Keratinocyte (primary cell): Measurements from ENCODE around the gene PRR20A. TPM values are rescaled to one million over a fixed set of nuclear protein-coding genes. Genes with fewer than 3 reads are reported as not detected.
"Not testable (repeated sequence)": the region's sequence is repeated elsewhere in the genome, so short reads cannot be mapped to it uniquely, and the experiment has no call there.

ENCODE experiments used
- DNase-seq: peaks from one replicate; pipeline ENCODE4 v3.0.0-alpha.2; 2011; ENCODE audit warnings: low read depth, missing footprints, low spot score
- FAIRE-seq: peaks from 2 replicates; lab custom pipeline; 2011; peaks lifted over from hg19 to GRCh38; lab: Jason Lieb, UNC
- H2AFZ ChIP-seq: 2 replicates; pipeline ENCODE4 v1.6.0; 2012; ENCODE audit warnings: low read length, control low read depth, inconsistent platforms; ENCODE audit not compliant: control insufficient read depth
- H3K27ac ChIP-seq: 2 replicates; pipeline ENCODE4 v1.5.1; 2011; ENCODE audit warnings: low read length; ENCODE audit not compliant: control insufficient read depth, insufficient read depth
- H3K27me3 ChIP-seq: 3 replicates; pipeline ENCODE4 v1.6.0; 2011; ENCODE audit warnings: low read length; ENCODE audit not compliant: control insufficient read depth, insufficient read depth; ENCODE audit errors: extremely low read depth
- H3K36me3 ChIP-seq, 2 experiments: 2 replicates in 1 of 2; 3 replicates in 1 of 2; pipeline ENCODE4 v1.5.1; 2011; ENCODE audit warnings: low read length in 2 of 2, mild to moderate bottlenecking in 1 of 2; ENCODE audit not compliant: control insufficient read depth in 2 of 2, insufficient read depth in 2 of 2; ENCODE audit errors: extremely low read depth in 1 of 2
- H3K4me1 ChIP-seq: 3 replicates; pipeline ENCODE4 v1.5.1; 2011; ENCODE audit warnings: low read length; ENCODE audit not compliant: control insufficient read depth, insufficient read depth; ENCODE audit errors: extremely low read depth
- H3K4me2 ChIP-seq: 3 replicates; pipeline ENCODE4 v1.6.0; 2011; ENCODE audit warnings: low read depth, low read length; ENCODE audit not compliant: control insufficient read depth, insufficient read depth; ENCODE audit errors: extremely low read depth
- H3K4me3 ChIP-seq, 3 experiments: fragments of 200-600 bp in 1 of 3; sonication (generic) in 1 of 3; 2 replicates in 2 of 3; 3 replicates in 1 of 3; pipeline ENCODE4 v1.5.1; 2011 to 2016; ENCODE audit warnings: low read length in 3 of 3, mild to moderate bottlenecking in 3 of 3, control low read depth in 2 of 3, inconsistent platforms in 1 of 3, low read depth in 1 of 3, mixed read lengths in 1 of 3, mixed run types in 1 of 3, moderate library complexity in 1 of 3; ENCODE audit not compliant: control insufficient read depth in 2 of 3, insufficient read depth in 2 of 3; ENCODE audit errors: extremely low read depth in 1 of 3
- H3K79me2 ChIP-seq: 2 replicates; pipeline ENCODE4 v1.6.0; 2012; ENCODE audit warnings: low read length; ENCODE audit not compliant: control insufficient read depth, insufficient read depth
- H3K9ac ChIP-seq: 3 replicates; pipeline ENCODE4 v1.6.0; 2011; ENCODE audit warnings: low read length; ENCODE audit not compliant: control insufficient read depth, insufficient read depth; ENCODE audit errors: extremely low read depth
- H3K9me1 ChIP-seq: 3 replicates; pipeline ENCODE4 v1.6.0; 2011; ENCODE audit warnings: low read length; ENCODE audit not compliant: control insufficient read depth, insufficient read depth; ENCODE audit errors: extremely low read depth
- H3K9me3 ChIP-seq: 2 replicates; pipeline ENCODE4 v1.5.1; 2012; ENCODE audit warnings: low read depth, low read length; ENCODE audit not compliant: control insufficient read depth
- H4K20me1 ChIP-seq: 3 replicates; pipeline ENCODE4 v1.6.0; 2011; ENCODE audit warnings: low read length; ENCODE audit not compliant: control insufficient read depth, insufficient read depth; ENCODE audit errors: extremely low read depth
- CTCF ChIP-seq, 3 experiments: IDR thresholded peaks in 1 of 3; conservative IDR thresholded peaks in 1 of 3; optimal IDR thresholded peaks in 1 of 3; 2 replicates in 2 of 3; 3 replicates in 1 of 3; pipeline versions ENCODE3 to v1.5.1; 2011; ENCODE audit warnings: low read length in 3 of 3, mild to moderate bottlenecking in 3 of 3, moderate library complexity in 2 of 3, control low read depth in 1 of 3, inconsistent platforms in 1 of 3; ENCODE audit not compliant: insufficient read depth in 2 of 3; ENCODE audit errors: extremely low read depth in 1 of 3
- EZH2 ChIP-seq: IDR thresholded peaks from one replicate; pipeline ENCODE4 v1.6.1; 2012; ENCODE audit warnings: inconsistent platforms, mild to moderate bottlenecking, low read length, moderate library complexity
- dilution Hi-C: fragments of 300-500 bp; cut with MboI; formaldehyde crosslinking; loops from one replicate; pipeline ENCODE4 v1.7.0; 2020; ENCODE audit warnings: low sequenced_read_pairs; ENCODE audit not compliant: extremely low pct_ligation_motif_present
- polyA plus RNA-seq, 5 experiments: library from polyadenylated mRNA; depleted of rRNA in 3 of 5; stranded (reverse) in 3 of 5; stranded (forward) in 1 of 5; unstranded in 1 of 5; fragments of >200 nt; gene quantifications; 1 replicate in 1 of 5; 2 replicates in 3 of 5; 3 replicates in 1 of 5; pipeline versions ENCODE4 v1.2.1 to v1.2.3, GENCODE V29; 2011 to 2012; ENCODE audit warnings: missing spikeins in 2 of 5, low read depth in 1 of 5, low replicate concordance in 1 of 5

The PRR20A gene
- polyA plus RNA-seq, 1 donor (not counting 4 experiments of a cell fraction or from before 2014, with no cell fraction given), result not detected

- no peak overlapping the region for H2AFZ ChIP-seq
- H3K9ac ChIP-seq, result no peak overlapping the region
- no peaks in the 10 kb centered on the region for H3K36me3 ChIP-seq
- TF ChIP-seq EZH2, result no peak
- no peak for TF ChIP-seq CTCF (optimal IDR thresholded peaks at IDR 0.05 in 1 of 3, IDR thresholded peaks at IDR 0.05 in 1 of 3, conservative IDR thresholded peaks at IDR 0.05 in 1 of 3; ENCODE audit: extremely low read depth in 1 of 3, insufficient read depth in 2 of 3, low read length in 3 of 3)
- FAIRE-seq (no peak), DNase-seq (no peak)
- no peaks in the 10 kb centered on the region for H3K9me3 ChIP-seq
- no peaks in the 10 kb centered on the region for H3K27me3 ChIP-seq
- no peaks in the 10 kb centered on the region for H3K9me1 ChIP-seq
- no peak overlapping the region for H3K4me2 ChIP-seq
- dilution Hi-C loops, result no loop called here
- H4K20me1 ChIP-seq, result no peaks in the 10 kb centered on the region
- H3K27ac ChIP-seq, result no peak overlapping the region
- no peaks in the 10 kb centered on the region for H3K4me1 ChIP-seq
- H3K4me3 ChIP-seq, result no peak overlapping the region
- no peaks in the 10 kb centered on the region for H3K79me2 ChIP-seq
Observed at GRCh38 chr13:57138988-57139387, 1.7 kb upstream of the PRR20A start.

GRCh38 chr13:57139781-57140180, 937 bp upstream of the PRR20A start:
- H3K9me1 ChIP-seq, H3K9me3 ChIP-seq, H4K20me1 ChIP-seq, H3K79me2 ChIP-seq, DNase-seq, dilution Hi-C loops, H3K27me3 ChIP-seq, H3K9ac ChIP-seq, H2AFZ ChIP-seq, H3K4me2 ChIP-seq, H3K36me3 ChIP-seq, H3K4me3 ChIP-seq, H3K27ac ChIP-seq, FAIRE-seq, H3K4me1 ChIP-seq: not testable (repeated sequence)

GRCh38 chr13:57147188-57147587, 6.5 kb downstream of the PRR20A start, which contains the start of gene PRR20B:
PRR20B (plus strand) TSS chr13:57147488; CDS start chr13:57147875, 387 bp downstream.
- H3K9ac ChIP-seq, H3K36me3 ChIP-seq, dilution Hi-C loops, H3K79me2 ChIP-seq, FAIRE-seq, H3K27ac ChIP-seq, H3K9me1 ChIP-seq, H3K4me1 ChIP-seq, H3K4me2 ChIP-seq, H3K4me3 ChIP-seq, H4K20me1 ChIP-seq, H2AFZ ChIP-seq, DNase-seq, H3K27me3 ChIP-seq, H3K9me3 ChIP-seq: not testable (repeated sequence)

GRCh38 chr13:57148106-57148505, 7.4 kb downstream of the PRR20A start:
- FAIRE-seq, DNase-seq, H3K27me3 ChIP-seq, H3K9me3 ChIP-seq, H3K79me2 ChIP-seq, H3K4me2 ChIP-seq, H3K27ac ChIP-seq, H3K4me1 ChIP-seq, H2AFZ ChIP-seq, H3K4me3 ChIP-seq, H3K9ac ChIP-seq, H3K36me3 ChIP-seq, H3K9me1 ChIP-seq, dilution Hi-C loops, H4K20me1 ChIP-seq: not testable (repeated sequence)
